ENCODE results near the gene DLGAP3.

GRCh38 chr1:34928066-34928696 is 1.3 kb downstream of the DLGAP3 start:
- TF ChIP-seq POLR2A (IDR thresholded peaks at IDR 0.05) (no peak), CTCF (IDR thresholded peaks at IDR 0.05) (no peak)

Data from heart left ventricle (tissue), 13 donors.